GM23338 (cell line): ENCODE data around the gene C18orf54. TPM values are rescaled to one million over a fixed set of nuclear protein-coding genes. Genes with fewer than 3 reads are reported as not detected.

Experiments used
- ATAC-seq: fragments of 200-7000 bp; cut with Tn5 transposase; 3 replicates; pipeline ENCODE4 v1.9.1; 2020
- DNase-seq: peaks from one replicate; pipeline ENCODE4 v3.0.0-alpha.2; 2015; ENCODE audit warnings: low spot score
- H2AFZ ChIP-seq: fragments of 200-600 bp; sonication (generic); 2 replicates; pipeline ENCODE4 v1.8.0; 2016; ENCODE audit warnings: antibody characterized with exemption, mild to moderate bottlenecking, moderate library complexity
- H3F3A ChIP-seq: fragments of 200-600 bp; sonication (generic); replicated peaks from 2 replicates; pipeline ENCODE4 v1.8.0; 2017; ENCODE audit warnings: antibody characterized with exemption, mixed run types, low read depth
- H3K27ac ChIP-seq: fragments of 200-600 bp; sonication (generic); 2 replicates; pipeline ENCODE4 v1.6.1; 2016; ENCODE audit warnings: low read depth
- H3K27me3 ChIP-seq: fragments of 200-600 bp; sonication (generic); 2 replicates; pipeline ENCODE4 v1.8.0; 2016; ENCODE audit warnings: mild to moderate bottlenecking, mixed run types, moderate library complexity; ENCODE audit not compliant: insufficient read depth
- H3K36me3 ChIP-seq: fragments of 200-600 bp; sonication (generic); 2 replicates; pipeline ENCODE4 v1.8.0; 2016; ENCODE audit warnings: mild to moderate bottlenecking; ENCODE audit not compliant: insufficient read depth
- H3K4me1 ChIP-seq: fragments of 200-600 bp; sonication (generic); 2 replicates; pipeline ENCODE4 v1.8.0; 2016; ENCODE audit warnings: mild to moderate bottlenecking, moderate library complexity; ENCODE audit not compliant: insufficient read depth
- H3K4me2 ChIP-seq: fragments of 200-600 bp; sonication (generic); 2 replicates; pipeline ENCODE4 v1.7.1; 2017; ENCODE audit warnings: mixed run types
- H3K4me3 ChIP-seq: fragments of 200-600 bp; sonication (generic); 2 replicates; pipeline ENCODE4 v1.6.1; 2016; ENCODE audit warnings: mixed run types
- H3K79me2 ChIP-seq: fragments of 200-600 bp; sonication (generic); replicated peaks from 2 replicates; pipeline ENCODE4 v1.8.0; 2017; ENCODE audit warnings: mild to moderate bottlenecking; ENCODE audit not compliant: insufficient read depth
- H3K9me2 ChIP-seq: fragments of 200-600 bp; sonication (generic); 2 replicates; pipeline ENCODE4 v1.8.0; 2017; ENCODE audit not compliant: insufficient read depth
- H4K20me1 ChIP-seq: fragments of 200-600 bp; sonication (generic); replicated peaks from 2 replicates; pipeline ENCODE4 v1.8.0; 2017; ENCODE audit warnings: mild to moderate bottlenecking; ENCODE audit not compliant: insufficient read depth
- H3K27ac Mint-ChIP-seq: 2 replicates; pipeline ENCODE4 v1.8.0; 2020; ENCODE audit warnings: inconsistent platforms, mild to moderate bottlenecking, moderate library complexity, mixed read lengths
- H3K27me3 Mint-ChIP-seq: 3 replicates; pipeline ENCODE4 v1.8.0; 2022; ENCODE audit warnings: low read depth, mild to moderate bottlenecking, moderate library complexity, mixed read lengths, inconsistent platforms; ENCODE audit not compliant: insufficient read depth, poor library complexity
- H3K36me3 Mint-ChIP-seq: 3 replicates; pipeline ENCODE4 v1.8.0; 2021; ENCODE audit warnings: low read depth, mild to moderate bottlenecking, inconsistent platforms, moderate library complexity, mixed read lengths
- H3K4me1 Mint-ChIP-seq: 3 replicates; pipeline ENCODE4 v1.8.0; 2020; ENCODE audit warnings: mild to moderate bottlenecking, inconsistent platforms, mixed read lengths
- H3K4me3 Mint-ChIP-seq: 3 replicates; pipeline ENCODE4 v1.8.0; 2021; ENCODE audit warnings: moderate library complexity, mild to moderate bottlenecking, inconsistent platforms, mixed read lengths
- H3K9me3 Mint-ChIP-seq: 3 replicates; pipeline ENCODE4 v1.8.0; 2020; ENCODE audit warnings: moderate library complexity, mild to moderate bottlenecking, inconsistent platforms, mixed read lengths
- ETS1 ChIP-seq: IDR thresholded peaks from 2 replicates; pipeline ENCODE4 v1.6.1; 2016; ENCODE audit warnings: antibody characterized with exemption
- EZH2 ChIP-seq: fragments of 200-600 bp; sonication (generic); IDR thresholded peaks from one replicate; pipeline ENCODE4 v1.8.0; 2017; ENCODE audit warnings: antibody characterized with exemption, mild to moderate bottlenecking, low read depth; ENCODE audit not compliant: unreplicated experiment
- JUNB ChIP-seq: IDR thresholded peaks from one replicate; pipeline ENCODE4 v1.6.1; 2016; ENCODE audit warnings: antibody characterized with exemption; ENCODE audit not compliant: unreplicated experiment
- NANOG ChIP-seq: IDR thresholded peaks from 2 replicates; pipeline ENCODE4 v1.6.1; 2016; ENCODE audit warnings: antibody characterized with exemption, borderline replicate concordance
- POLR2AphosphoS5 ChIP-seq: IDR thresholded peaks from 2 replicates; pipeline ENCODE4 v1.6.1; 2016; ENCODE audit warnings: antibody characterized with exemption, low read depth
- STAT1 ChIP-seq: IDR thresholded peaks from one replicate; pipeline ENCODE4 v1.6.1; 2016; ENCODE audit warnings: antibody characterized with exemption; ENCODE audit not compliant: unreplicated experiment
- polyA plus RNA-seq: library from polyadenylated mRNA; unstranded; fragments of >200 nt; fragmentation: Nextera tagmentation; extraction: Ambion mirVana; gene quantifications from 2 replicates; pipeline ENCODE4 v1.2.1, GENCODE V29; 2016
- total RNA-seq: library from RNA; depleted of rRNA; stranded (reverse); fragments of >200 nt; shearing (Covaris generic); gene quantifications from 2 replicates; pipeline ENCODE4 v1.2.3, GENCODE V29; 2014
- TF ChIP-seq, protein P1 (sequence below), 2 experiments: fragments of 200-600 bp in 1 of 2; sonication (generic) in 1 of 2; conservative IDR thresholded peaks; 2 replicates each; pipeline versions ENCODE4 v1.5.1 to v1.6.1; 2016 to 2017; ENCODE audit warnings: antibody characterized with exemption in 2 of 2, low read depth in 2 of 2, mild to moderate bottlenecking in 2 of 2, moderate library complexity in 1 of 2
- TF ChIP-seq, protein P2 (sequence below): IDR thresholded peaks from one replicate; pipeline ENCODE4 v1.6.1; 2018; ENCODE audit warnings: antibody characterized with exemption; ENCODE audit not compliant: unreplicated experiment
- TF ChIP-seq, protein P3 (sequence below): fragments of 250-450 bp; sonication (Bioruptor Pico); IDR thresholded peaks from 2 replicates; pipeline ENCODE4 v1.5.0; 2020; ENCODE audit warnings: mild to moderate bottlenecking, moderate library complexity

C18orf54 gene
- total and polyA plus RNA-seq, 2 experiments from 2014 or later, result 13.9 to 29.6 TPM

DNA sequence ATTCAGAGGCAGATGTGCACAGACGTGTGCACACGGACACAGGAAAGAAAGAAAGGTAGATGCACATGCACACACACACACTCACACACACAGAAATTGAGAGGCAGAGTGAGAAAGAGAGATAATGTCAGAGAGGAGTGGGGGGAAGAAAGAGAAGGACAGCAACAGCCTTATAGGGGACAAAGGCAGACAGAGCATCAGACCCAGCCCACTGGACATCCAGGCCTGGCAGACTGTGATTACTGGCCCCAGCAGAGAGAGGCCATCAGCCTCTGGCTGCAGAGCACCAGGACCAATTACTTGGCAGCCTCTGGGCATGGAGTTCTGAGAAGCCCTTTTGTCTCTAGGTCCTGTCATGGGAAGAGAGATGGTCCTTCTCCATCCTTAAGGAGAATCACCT lies 66.1 kb downstream of the C18orf54 start (continued):
- TF ChIP-seq, protein P1, sequence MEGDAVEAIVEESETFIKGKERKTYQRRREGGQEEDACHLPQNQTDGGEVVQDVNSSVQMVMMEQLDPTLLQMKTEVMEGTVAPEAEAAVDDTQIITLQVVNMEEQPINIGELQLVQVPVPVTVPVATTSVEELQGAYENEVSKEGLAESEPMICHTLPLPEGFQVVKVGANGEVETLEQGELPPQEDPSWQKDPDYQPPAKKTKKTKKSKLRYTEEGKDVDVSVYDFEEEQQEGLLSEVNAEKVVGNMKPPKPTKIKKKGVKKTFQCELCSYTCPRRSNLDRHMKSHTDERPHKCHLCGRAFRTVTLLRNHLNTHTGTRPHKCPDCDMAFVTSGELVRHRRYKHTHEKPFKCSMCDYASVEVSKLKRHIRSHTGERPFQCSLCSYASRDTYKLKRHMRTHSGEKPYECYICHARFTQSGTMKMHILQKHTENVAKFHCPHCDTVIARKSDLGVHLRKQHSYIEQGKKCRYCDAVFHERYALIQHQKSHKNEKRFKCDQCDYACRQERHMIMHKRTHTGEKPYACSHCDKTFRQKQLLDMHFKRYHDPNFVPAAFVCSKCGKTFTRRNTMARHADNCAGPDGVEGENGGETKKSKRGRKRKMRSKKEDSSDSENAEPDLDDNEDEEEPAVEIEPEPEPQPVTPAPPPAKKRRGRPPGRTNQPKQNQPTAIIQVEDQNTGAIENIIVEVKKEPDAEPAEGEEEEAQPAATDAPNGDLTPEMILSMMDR (conservative IDR thresholded peaks at IDR 0.05; ENCODE audit: low read depth in 2 of 2), result no peak

GRCh38 chr18:54426085-54426665 lies 68.5 kb downstream of the C18orf54 start:
- Histone ChIP-seq H3F3A (no peaks in the 10 kb centered on the region), H3K4me1 (no peaks in the 10 kb centered on the region), H3K27ac (no peak overlapping the region), H3K27me3 (no peaks in the 10 kb centered on the region), H3K4me3 (no peak overlapping the region), H2AFZ (no peak overlapping the region), H3K36me3 (no peaks in the 10 kb centered on the region), H3K9me2 (0 out of 2 replicates have a peak, but pooled peaks cover 3% of the 10 kb centered on the region), H4K20me1 (no peaks in the 10 kb centered on the region), H3K4me2 (no peak overlapping the region), H3K79me2 (no peaks in the 10 kb centered on the region)
- no peak for ATAC-seq
- no peak overlapping the region for H3K4me3 Mint-ChIP-seq
- no peak for DNase-seq
- H3K9me3 Mint-ChIP-seq, result no peaks in the 10 kb centered on the region
- H3K4me1 Mint-ChIP-seq, result peaks cover 9% of the 10 kb centered on the region; the same call in 2 of the 3 replicates
- H3K36me3 Mint-ChIP-seq, result no peaks in the 10 kb centered on the region
- H3K27me3 Mint-ChIP-seq, result peaks cover 4% of the 10 kb centered on the region
- H3K27ac Mint-ChIP-seq, result no peak overlapping the region
- TF ChIP-seq STAT1 (no peak), ETS1 (no peak), JUNB (no peak), EZH2 (no peak), POLR2AphosphoS5 (no peak), NANOG (no peak)
- TF ChIP-seq, protein P2, sequence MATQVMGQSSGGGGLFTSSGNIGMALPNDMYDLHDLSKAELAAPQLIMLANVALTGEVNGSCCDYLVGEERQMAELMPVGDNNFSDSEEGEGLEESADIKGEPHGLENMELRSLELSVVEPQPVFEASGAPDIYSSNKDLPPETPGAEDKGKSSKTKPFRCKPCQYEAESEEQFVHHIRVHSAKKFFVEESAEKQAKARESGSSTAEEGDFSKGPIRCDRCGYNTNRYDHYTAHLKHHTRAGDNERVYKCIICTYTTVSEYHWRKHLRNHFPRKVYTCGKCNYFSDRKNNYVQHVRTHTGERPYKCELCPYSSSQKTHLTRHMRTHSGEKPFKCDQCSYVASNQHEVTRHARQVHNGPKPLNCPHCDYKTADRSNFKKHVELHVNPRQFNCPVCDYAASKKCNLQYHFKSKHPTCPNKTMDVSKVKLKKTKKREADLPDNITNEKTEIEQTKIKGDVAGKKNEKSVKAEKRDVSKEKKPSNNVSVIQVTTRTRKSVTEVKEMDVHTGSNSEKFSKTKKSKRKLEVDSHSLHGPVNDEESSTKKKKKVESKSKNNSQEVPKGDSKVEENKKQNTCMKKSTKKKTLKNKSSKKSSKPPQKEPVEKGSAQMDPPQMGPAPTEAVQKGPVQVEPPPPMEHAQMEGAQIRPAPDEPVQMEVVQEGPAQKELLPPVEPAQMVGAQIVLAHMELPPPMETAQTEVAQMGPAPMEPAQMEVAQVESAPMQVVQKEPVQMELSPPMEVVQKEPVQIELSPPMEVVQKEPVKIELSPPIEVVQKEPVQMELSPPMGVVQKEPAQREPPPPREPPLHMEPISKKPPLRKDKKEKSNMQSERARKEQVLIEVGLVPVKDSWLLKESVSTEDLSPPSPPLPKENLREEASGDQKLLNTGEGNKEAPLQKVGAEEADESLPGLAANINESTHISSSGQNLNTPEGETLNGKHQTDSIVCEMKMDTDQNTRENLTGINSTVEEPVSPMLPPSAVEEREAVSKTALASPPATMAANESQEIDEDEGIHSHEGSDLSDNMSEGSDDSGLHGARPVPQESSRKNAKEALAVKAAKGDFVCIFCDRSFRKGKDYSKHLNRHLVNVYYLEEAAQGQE, result no peak
- TF ChIP-seq, protein P3, sequence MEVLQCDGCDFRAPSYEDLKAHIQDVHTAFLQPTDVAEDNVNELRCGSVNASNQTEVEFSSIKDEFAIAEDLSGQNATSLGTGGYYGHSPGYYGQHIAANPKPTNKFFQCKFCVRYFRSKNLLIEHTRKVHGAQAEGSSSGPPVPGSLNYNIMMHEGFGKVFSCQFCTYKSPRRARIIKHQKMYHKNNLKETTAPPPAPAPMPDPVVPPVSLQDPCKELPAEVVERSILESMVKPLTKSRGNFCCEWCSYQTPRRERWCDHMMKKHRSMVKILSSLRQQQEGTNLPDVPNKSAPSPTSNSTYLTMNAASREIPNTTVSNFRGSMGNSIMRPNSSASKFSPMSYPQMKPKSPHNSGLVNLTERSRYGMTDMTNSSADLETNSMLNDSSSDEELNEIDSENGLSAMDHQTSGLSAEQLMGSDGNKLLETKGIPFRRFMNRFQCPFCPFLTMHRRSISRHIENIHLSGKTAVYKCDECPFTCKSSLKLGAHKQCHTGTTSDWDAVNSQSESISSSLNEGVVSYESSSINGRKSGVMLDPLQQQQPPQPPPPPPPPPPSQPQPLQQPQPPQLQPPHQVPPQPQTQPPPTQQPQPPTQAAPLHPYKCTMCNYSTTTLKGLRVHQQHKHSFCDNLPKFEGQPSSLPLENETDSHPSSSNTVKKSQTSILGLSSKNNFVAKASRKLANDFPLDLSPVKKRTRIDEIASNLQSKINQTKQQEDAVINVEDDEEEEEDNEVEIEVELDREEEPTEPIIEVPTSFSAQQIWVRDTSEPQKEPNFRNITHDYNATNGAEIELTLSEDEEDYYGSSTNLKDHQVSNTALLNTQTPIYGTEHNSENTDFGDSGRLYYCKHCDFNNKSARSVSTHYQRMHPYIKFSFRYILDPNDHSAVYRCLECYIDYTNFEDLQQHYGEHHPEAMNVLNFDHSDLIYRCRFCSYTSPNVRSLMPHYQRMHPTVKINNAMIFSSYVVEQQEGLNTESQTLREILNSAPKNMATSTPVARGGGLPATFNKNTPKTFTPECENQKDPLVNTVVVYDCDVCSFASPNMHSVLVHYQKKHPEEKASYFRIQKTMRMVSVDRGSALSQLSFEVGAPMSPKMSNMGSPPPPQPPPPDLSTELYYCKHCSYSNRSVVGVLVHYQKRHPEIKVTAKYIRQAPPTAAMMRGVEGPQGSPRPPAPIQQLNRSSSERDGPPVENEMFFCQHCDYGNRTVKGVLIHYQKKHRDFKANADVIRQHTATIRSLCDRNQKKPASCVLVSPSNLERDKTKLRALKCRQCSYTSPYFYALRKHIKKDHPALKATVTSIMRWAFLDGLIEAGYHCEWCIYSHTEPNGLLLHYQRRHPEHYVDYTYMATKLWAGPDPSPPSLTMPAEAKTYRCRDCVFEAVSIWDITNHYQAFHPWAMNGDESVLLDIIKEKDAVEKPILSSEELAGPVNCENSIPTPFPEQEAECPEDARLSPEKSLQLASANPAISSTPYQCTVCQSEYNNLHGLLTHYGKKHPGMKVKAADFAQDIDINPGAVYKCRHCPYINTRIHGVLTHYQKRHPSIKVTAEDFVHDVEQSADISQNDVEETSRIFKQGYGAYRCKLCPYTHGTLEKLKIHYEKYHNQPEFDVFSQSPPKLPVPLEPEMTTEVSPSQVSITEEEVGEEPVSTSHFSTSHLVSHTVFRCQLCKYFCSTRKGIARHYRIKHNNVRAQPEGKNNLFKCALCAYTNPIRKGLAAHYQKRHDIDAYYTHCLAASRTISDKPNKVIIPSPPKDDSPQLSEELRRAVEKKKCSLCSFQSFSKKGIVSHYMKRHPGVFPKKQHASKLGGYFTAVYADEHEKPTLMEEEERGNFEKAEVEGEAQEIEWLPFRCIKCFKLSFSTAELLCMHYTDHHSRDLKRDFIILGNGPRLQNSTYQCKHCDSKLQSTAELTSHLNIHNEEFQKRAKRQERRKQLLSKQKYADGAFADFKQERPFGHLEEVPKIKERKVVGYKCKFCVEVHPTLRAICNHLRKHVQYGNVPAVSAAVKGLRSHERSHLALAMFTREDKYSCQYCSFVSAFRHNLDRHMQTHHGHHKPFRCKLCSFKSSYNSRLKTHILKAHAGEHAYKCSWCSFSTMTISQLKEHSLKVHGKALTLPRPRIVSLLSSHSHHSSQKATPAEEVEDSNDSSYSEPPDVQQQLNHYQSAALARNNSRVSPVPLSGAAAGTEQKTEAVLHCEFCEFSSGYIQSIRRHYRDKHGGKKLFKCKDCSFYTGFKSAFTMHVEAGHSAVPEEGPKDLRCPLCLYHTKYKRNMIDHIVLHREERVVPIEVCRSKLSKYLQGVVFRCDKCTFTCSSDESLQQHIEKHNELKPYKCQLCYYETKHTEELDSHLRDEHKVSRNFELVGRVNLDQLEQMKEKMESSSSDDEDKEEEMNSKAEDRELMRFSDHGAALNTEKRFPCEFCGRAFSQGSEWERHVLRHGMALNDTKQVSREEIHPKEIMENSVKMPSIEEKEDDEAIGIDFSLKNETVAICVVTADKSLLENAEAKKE, result no peak
- TF ChIP-seq, protein P1 (conservative IDR thresholded peaks at IDR 0.05; ENCODE audit: low read depth in 2 of 2), result no peak
